Measurements from ENCODE around the gene RPH3AL.

GRCh38 chr17:394718-395095 lies 42.1 kb upstream of the RPH3AL start:
- no peak for TF ChIP-seq CTCF (IDR thresholded peaks at IDR 0.05)
- no peak for TF ChIP-seq POLR2A (IDR thresholded peaks at IDR 0.05)
- TF ChIP-seq POLR2AphosphoS5 (IDR thresholded peaks at IDR 0.05), result no peak
- TF ChIP-seq EP300 (IDR thresholded peaks at IDR 0.05; ENCODE audit: low read depth), result no peak

Data from transverse colon (tissue), 4 donors.